ENCODE data around the gene ZNF792. TPM values are rescaled to one million over a fixed set of nuclear protein-coding genes. Genes with fewer than 3 reads are reported as not detected.

Gene ZNF792
- total and polyA plus RNA-seq, 2 of the 8 experiments (the other 6 are each of a cell fraction or from before 2014, with no cell fraction given), result 2.5 to 7.2 TPM

- H2BK120ac ChIP-seq (replicated peaks; ENCODE audit: low read depth, low read length), result no peak overlapping the region
- no peak overlapping the region for H2BK12ac ChIP-seq (ENCODE audit: low read depth, low read length)
- H2AK5ac ChIP-seq (ENCODE audit: low read depth, low read length), result no peak overlapping the region
- no peak overlapping the region for H3K56ac ChIP-seq (replicated peaks; ENCODE audit: insufficient read length, low read depth, low read length)
- no peak overlapping the region for H3K23ac ChIP-seq (ENCODE audit: insufficient read length)
- peak overlapping the region; percentile 99; a peak in 1 of 4 replicates for H3K4me2 ChIP-seq (ENCODE audit: insufficient read depth in 1 of 2, low read depth in 2 of 2, low read length in 2 of 2)
- peak overlapping the region in 3 of 4 experiments; percentile 72 to 92 (median 83); a peak in 5 of 8 replicates for H3K4me3 ChIP-seq (ENCODE audit: extremely low read depth in 1 of 4, insufficient read depth in 2 of 4, low read depth in 3 of 4, low read length in 4 of 4)
- WGBS, 2 experiments (ENCODE audit: extremely low coverage in 1 of 2, insufficient coverage in 1 of 2, insufficient read length in 1 of 2, insufficient replicate concordance in 2 of 2, low coverage in 1 of 2, low lambda C conversion rate in 2 of 2, missing lambda C conversion rate in 1 of 2), result no CpG with 5 or more reads among the region's 37 CpGs
- peaks cover 23 to 32% of the 10 kb centered on the region in 2 experiments for H4K20me1 ChIP-seq (replicated peaks in 1 of 2; ENCODE audit: control insufficient read depth in 1 of 2, insufficient read depth in 2 of 2, low read length in 2 of 2)
- peaks cover 13% of the 10 kb centered on the region for H3K79me1 ChIP-seq (ENCODE audit: low read depth, low read length)
- peaks cover 31 to 47% of the 10 kb centered on the region in 2 experiments for H3K79me2 ChIP-seq (ENCODE audit: control insufficient read depth in 1 of 2, insufficient read depth in 2 of 2, low read length in 2 of 2)
- no peak overlapping the region for H2BK20ac ChIP-seq (ENCODE audit: low read length)
- peak overlapping the region; percentile 90 for H4K8ac ChIP-seq (ENCODE audit: extremely low read depth, insufficient read depth, low read length)
- no peak overlapping the region for H3K18ac ChIP-seq (ENCODE audit: extremely low read depth, low read length)
- POLR2A ChIA-PET (ENCODE audit: partially characterized antibody), result interaction anchor here (0.6 to 22.5 kb wide), 14 partner anchors 9 to 497 kb away, joined by 3 to 366 read pairs (median 4); partner anchors contain the start of genes SCN1B and ZNF30
- CTCF ChIA-PET (ENCODE audit: partially characterized antibody), result interaction anchor here (3.5 kb wide), 1 partner anchor 28 kb away, joined by 12 read pairs; no protein-coding TSS in a partner anchor
- H4K91ac ChIP-seq (replicated peaks; ENCODE audit: insufficient read length, low read length), result no peak overlapping the region
- no peak overlapping the region for H3K14ac ChIP-seq (ENCODE audit: insufficient read length)
- peak overlapping the region; percentile 95; the same call in 1 of the 2 replicates for H3K27ac ChIP-seq (ENCODE audit: low read depth, low read length)
- no peak overlapping the region for H2BK5ac ChIP-seq (ENCODE audit: low read depth, low read length)
- no peak overlapping the region for H4K5ac ChIP-seq (ENCODE audit: insufficient read length, low read depth, low read length)
- peaks cover 18% of the 10 kb centered on the region for H3K23me2 ChIP-seq (ENCODE audit: low read depth, low read length)
- H3K27me3 ChIP-seq (replicated peaks in 1 of 4; ENCODE audit: control insufficient read depth in 3 of 4, extremely low read depth in 1 of 4, insufficient read depth in 3 of 4, low read length in 3 of 4), result no peaks in the 10 kb centered on the region
- no peak for TF ChIP-seq JUND (IDR thresholded peaks at IDR 0.05; ENCODE audit: low read length)
- TF ChIP-seq PHF8 (conservative IDR thresholded peaks at IDR 0.05; ENCODE audit: low read depth, low read length), result peak; percentile 23; the same call in 1 of the 2 replicates
- TF ChIP-seq EP300 (IDR thresholded peaks at IDR 0.05; ENCODE audit: borderline replicate concordance in 1 of 2, low read depth in 2 of 2, low read length in 2 of 2), result peak in 1 of 2 experiments; percentile 24; a peak in 1 of 3 replicates
- TF ChIP-seq TAF7 (optimal IDR thresholded peaks at IDR 0.05; ENCODE audit: borderline replicate concordance, low read depth, low read length), result peak; percentile 3
- no peak overlapping the region for H2AFZ ChIP-seq (ENCODE audit: low read length)
- peak overlapping the region in 2 of 4 experiments; percentile 56 to 93; a peak in 4 of 7 replicates for H3K9ac ChIP-seq (replicated peaks in 1 of 4; ENCODE audit: extremely low read depth in 1 of 4, low read depth in 3 of 4, low read length in 3 of 4)
- H3K9me3 ChIP-seq (ENCODE audit: insufficient read depth in 2 of 2, low read depth in 1 of 2, low read length in 1 of 2), result no peaks in the 10 kb centered on the region
- H3K36me3 ChIP-seq (ENCODE audit: control insufficient read depth in 2 of 4, insufficient read depth in 4 of 4, low read length in 3 of 4), result peaks cover 0 to 9% (median 3%) of the 10 kb centered on the region in 4 experiments; a peak in 4 of 8 replicates
- H2BK15ac ChIP-seq (ENCODE audit: low read length), result no peak overlapping the region
- peaks cover 8 to 28% (median 20%) of the 10 kb centered on the region in 4 experiments for H3K4me1 ChIP-seq (replicated peaks in 1 of 4; ENCODE audit: control insufficient read depth in 3 of 4, insufficient read depth in 4 of 4, low read length in 3 of 4)
- no peak for DNase-seq (ENCODE audit: low read depth in 1 of 2, low spot score in 2 of 2)
- FAIRE-seq, result no peak
- no peak overlapping the region for H3K4ac ChIP-seq (replicated peaks; ENCODE audit: insufficient read length, low read depth, low read length)
Measured at GRCh38 chr19:35000338-35000646, 36.3 kb upstream of the ZNF792 start.

Data from H1 (cell line).